Stimulated activated CD8-positive, alpha-beta memory T cell treated with anti-CD3 and anti-CD28 coated beads, Interleukin-15, amount 100 ng/mL, for 48 hours (primary cell): ENCODE data around the gene MAP3K12.
"Not testable (repeated sequence)": the region's sequence is repeated elsewhere in the genome, so short reads cannot be mapped to it uniquely, and the experiment has no call there.

Experiments used
- DNase-seq, 2 donors: peaks; one replicate each; pipeline ENCODE4 v3.0.0-alpha.2; 2020; ENCODE audit warnings: low read depth in 2 of 2

Gene MAP3K12

GRCh38 chr12:53467082-53467481, 32.2 kb downstream of the MAP3K12 start:
- DNase-seq = no peak

DNA sequence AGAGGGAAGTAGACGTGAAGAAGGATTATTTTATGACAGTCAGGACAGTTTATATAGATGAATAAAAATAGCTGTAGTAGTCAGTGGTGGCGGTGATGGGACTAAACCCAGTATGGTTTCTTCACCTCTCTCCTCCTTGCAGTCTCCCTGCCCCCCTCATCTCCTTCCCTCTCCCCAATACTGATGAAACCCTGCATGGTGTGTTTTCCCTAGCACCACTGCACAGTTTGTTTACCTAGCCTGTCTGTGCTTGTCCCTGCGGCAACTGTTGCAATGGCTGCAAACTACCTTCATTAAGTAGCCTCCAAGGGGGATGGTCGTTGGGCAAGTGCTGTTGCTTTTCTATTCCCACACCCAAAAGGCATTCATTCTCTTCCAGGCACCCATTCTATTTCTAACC, 32.6 kb downstream of the MAP3K12 start:
- DNase-seq = no peak

GRCh38 chr12:53465679-53466078, 33.6 kb downstream of the MAP3K12 start:
- no peak for DNase-seq

GRCh38 chr12:53464685-53465418, 34.4 kb downstream of the MAP3K12 start:
- DNase-seq = no peak

- no peak for DNase-seq
Observed at GRCh38 chr12:53463802-53464560, 35.3 kb downstream of the MAP3K12 start.

GRCh38 chr12:53462935-53463334, 36.3 kb downstream of the MAP3K12 start:
- DNase-seq = no peak

- no peak for DNase-seq
Observed at GRCh38 chr12:53461591-53461990, 37.7 kb downstream of the MAP3K12 start.

DNA sequence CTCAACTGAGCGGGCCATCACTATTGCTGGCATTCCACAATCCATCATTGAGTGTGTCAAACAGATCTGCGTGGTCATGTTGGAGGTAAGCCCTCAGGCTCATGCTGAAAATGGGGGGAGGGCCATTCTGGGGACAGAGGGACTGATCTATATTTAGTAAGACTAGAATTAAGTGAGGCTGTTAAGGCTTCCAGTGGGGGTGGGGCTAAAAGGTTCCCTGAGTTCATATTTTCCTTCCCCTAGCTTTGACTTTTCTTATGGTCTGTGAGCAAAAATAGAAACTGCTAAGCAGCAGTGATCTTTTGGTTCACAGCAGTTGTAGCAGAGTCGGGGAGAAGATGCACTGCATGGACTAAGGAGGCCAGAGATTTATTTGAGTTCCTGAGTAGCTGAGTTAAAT, 38.2 kb downstream of the MAP3K12 start:
- DNase-seq = no peak

DNA sequence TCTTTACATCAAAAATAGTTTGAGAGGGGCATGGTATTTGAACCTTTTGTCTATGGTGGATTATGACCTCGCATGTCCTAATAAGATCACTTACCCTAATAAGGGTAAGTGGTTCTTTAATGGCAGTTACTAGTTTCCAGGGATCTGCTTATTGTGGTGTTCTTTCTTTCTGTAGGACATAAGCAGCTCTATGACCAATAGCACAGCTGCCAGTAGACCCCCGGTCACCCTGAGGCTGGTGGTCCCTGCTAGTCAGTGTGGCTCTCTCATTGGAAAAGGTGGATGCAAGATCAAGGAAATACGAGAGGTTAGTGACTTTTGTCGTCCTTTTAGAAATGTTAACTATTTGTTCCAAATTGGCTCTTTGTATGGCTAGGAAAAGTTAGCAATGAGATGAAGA, 40.2 kb downstream of the MAP3K12 start:
- DNase-seq = no peak

DNA sequence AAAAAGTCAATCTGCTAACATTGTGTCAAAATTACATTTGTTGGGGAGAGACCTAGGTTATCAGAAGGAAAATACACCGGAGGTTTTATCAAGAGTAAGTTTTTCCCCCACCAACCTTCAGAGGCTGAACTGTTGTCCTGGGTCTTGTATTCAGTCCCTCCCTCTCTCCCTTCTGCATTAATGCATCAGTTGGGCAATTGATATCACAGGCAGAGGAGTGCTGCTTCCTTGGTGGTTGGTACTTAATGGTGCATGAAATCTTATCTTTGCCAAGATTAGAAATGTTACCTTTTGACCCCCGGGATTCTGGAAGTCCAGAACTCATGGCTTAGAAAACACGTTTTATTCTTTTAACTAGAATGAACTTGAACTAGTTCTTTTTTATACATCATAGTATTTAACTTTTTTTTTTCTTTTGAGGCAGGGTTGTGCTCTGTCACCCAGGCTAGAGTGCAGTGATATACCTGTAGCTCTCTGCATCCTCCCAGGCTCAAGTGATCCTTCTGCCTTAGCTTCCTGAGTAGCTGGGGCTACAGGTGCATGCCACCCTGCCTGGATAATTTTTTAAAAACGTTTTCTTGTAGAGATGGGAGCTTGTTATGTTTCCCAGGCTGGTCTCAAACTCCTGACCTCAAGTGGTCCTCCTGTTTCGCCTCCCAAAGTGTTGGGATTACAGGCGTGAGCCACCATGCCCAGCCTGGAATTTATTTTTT, 42.4 kb downstream of the MAP3K12 start:
- no peak for DNase-seq

DNA sequence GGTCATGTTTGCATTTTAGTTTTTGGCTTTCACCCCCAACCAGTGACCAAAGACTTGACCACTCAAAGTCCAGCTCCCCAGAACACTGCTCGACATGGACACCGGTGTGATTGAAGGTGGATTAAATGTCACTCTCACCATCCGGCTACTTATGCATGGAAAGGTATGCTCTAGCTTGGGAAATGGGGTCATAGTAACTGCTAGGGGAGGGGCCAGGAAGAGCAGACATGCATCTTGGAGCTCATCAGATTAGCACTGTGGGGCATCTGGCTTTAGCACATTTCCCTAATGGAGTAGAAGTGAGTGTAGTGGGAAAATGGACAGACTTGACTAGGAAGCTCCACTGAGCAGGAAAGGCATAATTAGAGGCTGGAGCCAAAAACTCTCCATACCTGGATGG, 44.6 kb downstream of the MAP3K12 start:
- DNase-seq = no peak

GRCh38 chr12:53453953-53454640, 45.2 kb downstream of the MAP3K12 start:
- DNase-seq = no peak

DNA sequence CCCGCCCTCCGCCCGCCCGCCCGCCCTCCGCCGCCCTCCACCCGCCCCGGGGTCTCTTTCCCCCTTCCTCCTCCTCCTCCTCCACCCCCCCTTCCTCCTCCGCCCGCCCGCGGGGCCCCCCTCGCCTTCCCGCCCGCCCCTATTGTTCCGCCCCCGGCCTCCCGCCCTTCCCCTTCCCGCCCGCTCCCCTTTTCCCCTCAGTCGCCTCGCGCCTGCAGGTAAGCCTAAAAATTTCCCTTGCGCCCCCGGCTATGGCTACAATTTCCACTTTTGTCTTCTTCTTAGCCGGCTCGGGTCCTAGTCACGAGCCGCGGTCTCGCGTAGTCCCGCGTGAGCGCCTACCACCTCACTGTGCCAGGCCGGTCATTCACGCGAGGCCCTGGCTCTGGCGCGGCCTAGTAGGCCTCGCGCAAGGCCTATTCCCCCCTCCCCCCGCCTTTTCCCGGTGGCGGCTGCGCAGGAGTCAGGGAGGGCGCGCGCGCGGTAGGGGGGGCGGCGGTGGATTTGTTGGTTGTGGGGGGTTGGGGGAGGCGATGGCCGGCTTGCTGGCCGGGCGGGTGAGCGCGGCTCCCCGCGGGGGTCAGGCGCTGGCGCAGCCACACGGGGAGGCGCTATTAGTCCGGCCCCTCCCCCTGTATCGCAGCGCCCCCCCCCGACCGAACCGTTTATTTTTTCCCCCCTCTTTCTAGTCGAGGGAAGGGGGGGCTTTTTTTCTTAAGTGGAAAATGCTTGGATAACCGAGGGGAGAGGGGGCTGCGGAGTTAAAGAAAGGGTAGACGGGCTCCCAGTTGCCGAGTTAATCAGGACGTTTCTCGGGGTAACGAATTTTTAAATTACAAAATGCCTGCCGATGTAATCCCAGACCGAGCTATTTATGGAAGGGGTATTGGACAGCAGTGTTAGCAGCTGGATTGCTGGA, 46.8 kb downstream of the MAP3K12 start:
- DNase-seq = peak; percentile 55 to 58

DNA sequence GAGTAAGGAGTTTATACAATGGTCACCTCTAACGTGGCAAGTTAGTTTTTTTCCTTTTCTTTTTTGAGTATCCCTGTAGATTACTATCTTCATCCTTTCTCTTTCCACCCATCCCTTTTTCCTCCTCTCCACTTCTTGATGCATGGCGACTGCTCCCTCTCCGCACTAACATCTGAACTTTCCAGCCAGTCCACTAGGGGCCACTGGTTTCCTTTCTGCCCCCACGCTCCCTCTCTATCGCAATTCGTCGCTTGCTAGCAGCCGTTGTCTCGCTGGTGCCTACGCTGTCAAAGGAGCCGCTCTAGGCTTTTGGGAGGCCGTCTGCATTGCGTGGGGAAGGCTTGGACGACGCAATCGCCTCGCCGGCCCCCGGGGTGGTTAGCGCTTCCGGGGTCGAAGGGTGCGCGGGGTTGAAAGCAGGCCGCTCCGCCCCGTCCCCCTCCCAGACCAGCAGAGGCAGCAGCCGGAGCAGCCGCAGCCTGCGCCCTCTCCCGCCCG, 47.5 kb downstream of the MAP3K12 start, which contains the start of gene PCBP2:
PCBP2 (plus strand) TSS at position 442 of the 498 bp plus-strand sequence. CDS start 2,699 bp downstream, outside the sequence.
- peak; percentile 96 to 98 for DNase-seq

- no peak for DNase-seq
Observed at GRCh38 chr12:53450936-53451335, 48.3 kb downstream of the MAP3K12 start.

DNA sequence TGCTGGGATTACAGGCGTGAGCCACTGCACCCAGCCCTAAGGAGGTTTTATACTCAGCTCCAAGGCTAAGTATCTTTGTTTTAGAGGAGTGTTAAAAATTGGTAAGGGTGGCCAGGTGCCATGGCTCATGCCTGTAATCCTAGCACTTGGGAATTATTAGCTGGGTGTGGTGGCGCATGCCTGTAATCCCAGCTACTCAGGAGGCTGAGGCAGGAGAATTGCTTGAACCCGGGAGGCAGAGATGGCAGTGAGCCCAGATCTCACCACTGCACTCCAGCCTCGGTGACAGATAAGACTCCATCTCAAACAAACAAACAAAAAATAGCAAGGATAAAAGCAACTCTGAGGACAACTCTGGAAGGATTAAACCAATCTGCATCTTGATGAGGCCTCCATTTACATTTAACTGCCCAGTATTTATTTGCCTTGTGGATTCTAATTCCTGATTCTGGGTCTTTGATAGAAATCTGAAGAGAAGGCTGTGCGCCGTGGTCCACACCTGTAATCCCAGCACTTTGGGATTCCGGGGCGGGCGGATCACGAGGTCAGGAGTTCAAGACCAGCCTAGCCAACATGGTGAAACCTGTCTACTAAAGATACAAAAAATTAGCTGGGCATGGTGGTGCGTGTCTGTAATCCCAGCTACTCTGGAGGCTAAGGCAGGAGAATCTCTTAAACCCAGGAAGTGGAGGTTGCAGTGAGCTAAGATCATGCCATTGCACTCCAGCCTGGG, 54.5 kb downstream of the MAP3K12 start:
- DNase-seq = not testable (repeated sequence)

GRCh38 chr12:53443955-53444354, 55.3 kb downstream of the MAP3K12 start:
- DNase-seq = no peak

DNA sequence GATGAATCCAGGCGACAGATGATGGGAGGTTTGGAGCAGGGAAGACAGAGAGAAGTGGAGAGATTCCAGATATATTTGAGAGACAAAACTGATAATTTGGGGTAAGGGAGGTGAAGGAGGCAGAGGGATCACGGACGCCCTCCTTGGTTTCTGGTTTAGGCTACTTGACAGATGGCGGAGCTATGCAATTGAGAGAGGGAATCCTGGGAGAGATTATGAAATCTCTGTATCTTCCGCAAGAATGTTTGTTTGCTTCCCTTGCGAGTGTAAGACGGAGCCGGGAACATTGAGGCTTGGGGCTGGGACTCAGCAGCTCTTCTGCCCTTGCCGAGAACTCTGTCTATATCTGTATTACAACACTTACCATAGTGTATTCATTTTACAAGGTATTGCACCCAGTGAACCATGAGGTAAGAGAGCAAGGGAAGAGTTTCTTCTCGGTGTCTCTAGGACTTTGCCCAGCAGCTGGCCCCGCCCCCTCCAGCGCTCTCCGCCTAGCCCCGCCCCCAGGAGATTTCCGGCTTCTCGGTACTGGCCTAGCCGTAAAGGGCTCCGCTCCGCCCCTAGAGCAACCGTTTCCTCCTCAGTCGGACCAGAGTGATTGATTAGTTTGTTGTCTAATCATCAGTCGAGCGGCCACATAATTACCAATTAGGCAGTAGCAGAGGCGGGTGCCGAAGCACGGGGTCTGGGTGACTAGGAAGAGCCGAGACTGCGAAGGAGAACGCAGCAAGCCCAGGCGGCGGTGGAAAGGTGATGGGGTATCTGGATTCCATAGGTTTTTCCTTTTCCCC, 58.0 kb downstream of the MAP3K12 start, which contains the start of gene PRR13:
PRR13 (plus strand) TSS at position 695 of the 794 bp plus-strand sequence. CDS start 981 bp downstream, outside the sequence.
- peak; percentile 98 for DNase-seq

GRCh38 chr12:53439582-53439981, 59.7 kb downstream of the MAP3K12 start:
- DNase-seq = not testable (repeated sequence)
